Measurements from ENCODE around the gene KDM6B.
"Not testable (repeated sequence)": the region's sequence is repeated elsewhere in the genome, so short reads cannot be mapped to it uniquely, and the experiment has no call there.

Gene KDM6B
- long read RNA-seq, donor 1: 0 reads
- long read RNA-seq, donor 2, partial matches to known transcripts: 19 of 19 reads
- long read RNA-seq, donor 2, other reads (novel, unspliced or antisense): 0 of 19 reads
- long read RNA-seq, donor 3: 0 reads
- long read RNA-seq, donor 4, partial matches to known transcripts: 11 of 11 reads
- long read RNA-seq, donor 4, other reads (novel, unspliced or antisense): 0 of 11 reads
- long read RNA-seq, donor 5, partial matches to known transcripts: 8 of 8 reads
- long read RNA-seq, donor 5, other reads (novel, unspliced or antisense): 0 of 8 reads
- long read RNA-seq, donor 6, partial matches to known transcripts: 25 of 25 reads
- long read RNA-seq, donor 6, other reads (novel, unspliced or antisense): 0 of 25 reads
- long read RNA-seq, donor 7: 0 reads
- long read RNA-seq, donor 8, partial matches to known transcripts: 5 of 5 reads
- long read RNA-seq, donor 8, other reads (novel, unspliced or antisense): 0 of 5 reads

DNA sequence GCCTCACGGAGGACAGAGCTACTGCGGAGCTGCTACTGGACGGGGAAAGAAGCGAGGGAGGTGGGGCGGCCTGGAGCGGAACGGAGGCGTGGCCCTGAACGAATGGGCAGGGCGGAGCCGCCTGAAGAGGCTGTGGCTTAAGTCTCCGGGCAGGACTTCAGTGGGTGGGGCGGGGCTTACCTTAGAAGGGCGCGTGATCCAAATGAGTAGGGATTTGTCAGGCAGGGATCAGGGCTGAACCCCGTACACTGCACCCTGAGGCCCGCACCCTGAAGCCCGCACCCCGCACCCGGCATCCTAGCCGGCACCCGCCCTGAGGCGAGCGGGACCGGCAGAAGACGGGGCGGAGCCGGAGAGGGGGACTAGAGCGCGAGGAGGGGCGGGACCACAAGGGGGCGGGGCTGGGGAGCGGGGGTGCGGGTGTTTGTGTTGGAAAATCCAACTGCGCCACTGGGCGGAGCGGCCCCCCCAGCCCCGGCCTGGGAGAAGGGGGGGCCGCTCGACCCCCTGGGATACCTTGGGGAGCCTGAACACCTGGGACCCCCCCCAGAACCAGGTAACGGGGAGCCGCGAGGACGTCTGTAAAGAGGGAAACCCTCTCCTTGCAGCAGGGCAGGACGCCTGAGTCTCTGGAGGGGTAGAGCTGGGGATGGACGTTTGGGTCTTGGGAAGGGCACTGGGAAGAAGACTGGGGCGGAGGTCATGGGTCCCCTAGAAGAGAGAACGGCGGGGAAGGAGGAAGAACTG, at the start of gene KDM6B:
KDM6B (plus strand) TSS at position 423 of the 747 bp plus-strand sequence. CDS start 11,338 bp downstream, outside the sequence.
- peak; percentile 96 for DNase-seq

DNA sequence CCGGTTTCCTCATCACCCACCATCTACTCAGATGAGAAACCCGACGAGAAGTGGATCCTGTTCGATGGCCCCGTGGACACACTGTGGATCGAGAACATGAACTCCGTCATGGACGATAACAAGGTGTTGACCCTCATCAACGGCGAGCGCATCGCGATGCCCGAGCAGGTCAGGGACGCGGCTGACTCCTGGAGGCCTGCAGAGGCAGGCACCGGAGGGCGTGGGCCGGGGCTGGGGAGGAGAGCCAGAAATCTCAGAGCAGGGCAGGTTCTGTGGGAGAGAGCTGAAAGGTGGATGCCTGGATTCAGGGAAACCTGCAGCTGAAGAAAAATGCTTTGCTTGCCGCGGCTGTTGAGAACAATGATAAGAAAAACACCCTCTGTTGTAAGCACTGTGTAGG, 47.2 kb upstream of the KDM6B start:
- no peak for DNase-seq

- DNase-seq: no peak
Measured at GRCh38 chr17:7789131-7789530, 44.9 kb upstream of the KDM6B start.

DNA sequence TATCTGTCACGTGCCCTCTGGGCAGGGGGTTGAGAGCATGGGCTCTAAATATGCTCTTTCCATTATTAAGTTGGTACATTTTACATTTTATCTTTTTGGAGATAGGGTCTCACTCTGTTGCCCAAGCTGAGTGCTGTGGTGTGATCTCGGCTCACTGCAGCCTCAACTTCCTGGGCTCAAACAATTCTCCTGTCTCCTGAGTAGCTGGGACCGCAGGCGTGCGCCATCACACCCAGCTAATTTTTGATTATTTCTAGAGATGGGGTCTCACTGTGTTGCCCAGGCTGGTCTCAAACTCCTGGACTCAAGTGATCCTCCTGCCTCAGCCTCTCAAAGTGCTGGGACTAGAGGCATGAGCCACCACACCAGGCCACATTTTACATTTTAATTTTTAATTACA, 43.9 kb upstream of the KDM6B start:
- DNase-seq: no peak

- no peak for DNase-seq
Measured at GRCh38 chr17:7792611-7793010, 41.4 kb upstream of the KDM6B start.

- DNase-seq: no peak
Measured at GRCh38 chr17:7794075-7794663, 39.8 kb upstream of the KDM6B start.

GRCh38 chr17:7797976-7798375, 36.0 kb upstream of the KDM6B start:
- DNase-seq: no peak

- DNase-seq: no peak
Measured at GRCh38 chr17:7798839-7799238, 35.2 kb upstream of the KDM6B start.

DNA sequence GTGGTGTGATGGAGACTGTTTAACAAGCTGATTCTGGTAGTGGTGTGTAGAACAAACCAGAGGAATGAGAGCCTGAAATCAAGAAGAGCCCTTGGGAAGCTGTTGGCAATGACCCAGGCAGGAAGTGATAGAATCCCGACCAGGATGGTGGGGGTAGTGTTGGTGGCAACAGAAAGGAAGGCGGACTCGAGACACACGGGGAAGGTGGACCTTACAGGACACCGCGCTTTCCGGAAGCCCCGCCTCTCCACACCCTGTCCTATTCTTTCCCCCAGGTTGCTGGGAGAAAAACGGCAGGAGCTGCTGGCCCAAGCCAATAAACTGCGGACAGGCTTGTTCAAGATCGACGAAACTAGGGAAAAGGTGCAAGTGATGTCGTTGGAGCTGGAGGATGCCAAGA, 30.0 kb upstream of the KDM6B start:
- no peak for DNase-seq

DNA sequence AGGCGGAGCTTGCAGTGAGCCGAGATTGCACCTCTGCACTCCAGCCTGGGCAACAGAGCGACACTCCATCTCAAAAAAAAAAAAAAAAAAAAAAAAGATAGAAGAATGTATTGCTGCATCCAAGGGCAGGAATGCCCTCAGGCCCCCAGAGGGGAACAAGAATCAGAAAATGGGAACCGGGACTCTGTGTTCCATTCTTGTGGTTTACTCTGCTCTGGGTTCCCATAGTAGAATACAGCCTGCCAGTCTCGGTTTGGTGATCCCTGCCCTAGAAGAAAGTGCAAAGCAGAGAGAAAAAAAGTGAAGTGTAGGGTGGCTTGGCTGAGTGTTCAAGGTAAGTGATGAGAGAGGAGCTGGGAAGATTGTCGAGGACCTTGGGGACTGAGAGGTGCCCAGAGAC, 27.4 kb upstream of the KDM6B start:
- no peak for DNase-seq

DNA sequence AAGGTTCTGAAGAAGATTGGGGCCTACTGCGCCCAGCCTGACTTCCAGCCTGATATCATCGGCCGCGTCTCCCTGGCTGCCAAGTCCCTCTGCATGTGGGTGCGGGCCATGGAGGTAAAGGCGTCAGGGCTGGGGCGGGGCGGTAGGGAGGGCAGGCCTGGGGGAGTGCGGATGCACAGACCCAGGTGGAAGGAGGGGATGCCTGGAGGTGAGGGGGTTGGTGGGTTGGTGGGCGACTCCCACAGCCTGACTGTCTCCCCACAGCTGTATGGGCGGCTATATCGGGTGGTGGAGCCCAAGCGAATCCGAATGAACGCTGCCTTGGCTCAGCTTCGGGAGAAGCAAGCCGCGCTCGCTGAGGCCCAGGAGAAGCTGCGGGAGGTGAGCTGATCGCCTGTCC, 26.8 kb upstream of the KDM6B start:
- no peak for DNase-seq

GRCh38 chr17:7809086-7809790, 24.8 kb upstream of the KDM6B start:
- no peak for DNase-seq

DNA sequence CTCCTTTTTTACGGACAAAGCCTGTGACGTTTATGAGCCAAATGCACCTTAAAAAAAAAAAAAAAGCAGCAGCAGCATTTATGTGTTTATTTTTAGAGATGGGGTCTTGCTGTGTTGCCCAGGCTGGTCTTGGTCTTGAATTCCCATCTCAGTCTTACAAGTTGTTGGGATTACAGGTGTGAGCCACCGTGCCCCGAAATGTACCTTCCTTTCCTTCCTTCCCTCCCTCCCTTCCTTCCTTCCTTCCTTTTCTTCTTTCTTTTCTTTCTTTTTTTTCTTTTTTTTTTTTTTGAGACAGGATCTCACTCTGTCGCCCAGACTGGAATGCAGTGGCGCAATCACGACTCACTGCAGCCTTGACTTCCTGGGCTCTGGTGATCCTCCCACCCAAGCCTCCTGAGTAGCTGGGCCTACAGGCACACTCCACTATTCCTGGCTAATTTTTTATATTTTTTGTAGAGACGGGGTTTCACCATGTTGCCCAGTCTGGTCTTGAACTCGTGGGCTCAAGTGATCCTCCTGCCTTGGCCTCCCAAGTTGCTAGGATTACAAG, 24.1 kb upstream of the KDM6B start:
- not testable (repeated sequence) for DNase-seq

GRCh38 chr17:7811251-7811650, 22.8 kb upstream of the KDM6B start:
- DNase-seq: no peak

DNA sequence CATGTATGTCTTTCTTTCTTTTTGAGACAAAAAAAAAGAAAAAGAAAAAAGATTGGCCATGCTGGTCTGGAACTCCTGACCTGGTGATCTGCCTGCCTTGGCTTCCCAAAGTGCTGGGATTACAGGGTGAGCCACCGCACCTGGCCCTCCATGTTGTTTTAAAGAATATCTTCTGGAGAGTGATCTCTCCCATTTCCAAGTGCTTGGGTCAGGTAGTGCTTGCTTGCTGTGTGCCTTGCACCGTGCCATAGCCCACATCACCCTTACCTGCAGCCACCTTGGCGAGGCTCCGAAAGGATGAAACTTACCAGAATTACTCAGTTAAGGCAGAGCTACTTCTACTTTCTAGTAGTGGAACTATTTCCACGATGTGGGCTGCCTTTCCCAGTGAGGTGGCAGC, 19.0 kb upstream of the KDM6B start:
- no peak for DNase-seq

- DNase-seq: no peak
Measured at GRCh38 chr17:7816926-7817642, 16.9 kb upstream of the KDM6B start.

- no peak for DNase-seq
Measured at GRCh38 chr17:7817643-7817964, 16.4 kb upstream of the KDM6B start.

DNA sequence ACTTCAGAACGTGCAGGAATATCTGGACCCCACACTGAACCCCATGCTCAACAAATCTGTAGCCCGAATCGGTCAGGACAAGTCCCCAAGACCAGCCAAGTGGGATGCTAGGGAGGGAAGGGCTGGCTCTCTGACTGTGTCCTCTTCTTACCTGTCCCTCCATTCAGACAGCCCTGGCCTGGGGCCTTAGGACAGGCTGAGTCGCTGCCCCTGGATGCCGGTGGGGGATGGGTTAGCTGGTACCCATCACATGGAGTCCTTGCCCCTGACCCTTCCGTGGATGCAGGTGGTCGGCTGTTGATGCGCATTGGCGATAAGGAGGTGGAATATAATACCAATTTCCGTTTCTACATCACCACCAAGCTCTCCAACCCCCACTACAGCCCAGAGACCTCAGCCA, 16.0 kb upstream of the KDM6B start:
- DNase-seq: no peak

- DNase-seq: no peak
Measured at GRCh38 chr17:7818746-7819645, 15.0 kb upstream of the KDM6B start.

DNA sequence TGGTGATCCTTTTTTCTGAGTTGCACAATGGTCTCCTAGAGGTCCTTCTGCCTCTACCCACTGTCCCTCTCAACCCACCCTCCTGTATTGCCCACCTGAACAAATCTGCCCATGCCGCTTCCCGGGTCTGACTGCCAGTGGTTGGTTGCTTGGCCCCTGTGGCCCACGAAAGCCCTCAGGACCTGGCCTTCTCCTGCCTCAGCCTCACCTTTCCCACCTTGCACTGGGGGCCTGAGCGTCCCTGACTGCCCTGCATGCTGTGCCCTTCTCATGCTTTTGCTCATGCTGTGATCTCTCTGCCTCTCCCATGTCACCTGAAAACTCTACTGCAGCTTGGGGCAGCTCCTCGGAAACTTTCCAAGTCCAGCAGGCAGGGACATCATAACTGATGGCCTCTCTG, 13.8 kb upstream of the KDM6B start:
- DNase-seq: no peak

DNA sequence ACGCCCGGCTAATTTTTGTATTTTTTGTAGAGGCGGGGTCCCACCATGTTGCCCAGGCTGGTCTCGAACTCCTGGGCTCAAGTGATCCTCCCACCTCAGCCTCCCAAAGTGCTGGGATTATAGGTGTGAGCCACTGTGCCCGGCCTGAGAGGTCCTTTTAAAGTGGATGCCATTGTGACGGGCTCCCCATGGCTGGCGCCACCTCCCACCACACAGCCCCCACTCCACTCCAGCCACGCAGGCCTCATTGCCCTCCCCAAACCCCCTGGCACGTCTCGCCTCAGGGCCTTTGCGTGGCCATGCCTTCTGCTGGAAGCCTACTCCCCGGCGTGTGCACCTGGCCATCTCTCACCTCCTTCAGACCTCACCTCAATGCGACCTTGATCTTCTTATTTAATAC, 11.9 kb upstream of the KDM6B start:
- DNase-seq: no peak
